GM12878 (cell line): ENCODE measurements around the gene PI4K2A. TPM values are rescaled to one million over a fixed set of nuclear protein-coding genes. Genes with fewer than 3 reads are reported as not detected.

Source experiments
- ATAC-seq: fragments of 200-7000 bp; cut with Tn5 transposase; 3 replicates; pipeline ENCODE4 v1.9.1; 2020; ENCODE audit warnings: mild to moderate bottlenecking, moderate library complexity
- BruUV-seq: library from RNA; stranded (reverse); fragments of 400-500 nt; replicated peaks from 2 replicates; lab custom pipeline; 2021; lab: Mats Ljungman, UMichigan
- CTCF ChIA-PET: fragments of 300-600 bp; sonication (Branson Sonifier 250); formaldehyde crosslinking; extraction: SDS; loops from one replicate; lab custom pipeline; 2021; ENCODE audit warnings: inconsistent platforms; lab: Yijun Ruan, JAX
- POLR2A ChIA-PET: fragments of 350-600 bp; formaldehyde crosslinking; extraction: SDS; loops from one replicate; lab custom pipeline; 2021; ENCODE audit warnings: inconsistent platforms; lab: Charles Lee
- RAD21 ChIA-PET: fragments of 300-600 bp; sonication (Branson Sonifier 250); formaldehyde crosslinking; loops from one replicate; lab custom pipeline; 2023; ENCODE audit warnings: antibody characterized with exemption; ENCODE audit not compliant: unreplicated experiment; lab: Charles Lee
- SMC1A ChIA-PET: fragments of 300-600 bp; sonication (Branson Sonifier 250); formaldehyde crosslinking; loops from one replicate; lab custom pipeline; 2023; ENCODE audit not compliant: unreplicated experiment, uncharacterized antibody; lab: Charles Lee
- DNase-seq: peaks from one replicate; pipeline ENCODE4 v3.0.0-alpha.2; 2011; ENCODE audit warnings: low read depth, low spot score
- FAIRE-seq: peaks from 3 replicates; lab custom pipeline; 2011; peaks lifted over from hg19 to GRCh38; lab: Jason Lieb, UNC
- H2AFZ ChIP-seq: 2 replicates; pipeline ENCODE4 v1.6.0; 2011; ENCODE audit warnings: low read depth, low read length, control low read depth; ENCODE audit not compliant: control insufficient read depth
- H3K27ac ChIP-seq: 2 replicates; pipeline ENCODE4 v1.5.1; 2011; ENCODE audit warnings: control low read depth; ENCODE audit not compliant: control insufficient read depth, insufficient read depth
- H3K27me3 ChIP-seq, 2 experiments: replicated peaks in 1 of 2; 2 replicates each; pipeline versions ENCODE4 v1.6.0 to v1.6.1; 2011; ENCODE audit warnings: low read length in 1 of 2; ENCODE audit not compliant: control insufficient read depth in 2 of 2, insufficient read depth in 2 of 2
- H3K36me3 ChIP-seq, 2 experiments: 2 replicates each; pipeline ENCODE4 v1.5.1; 2011; ENCODE audit warnings: low read length in 1 of 2; ENCODE audit not compliant: control insufficient read depth in 2 of 2, insufficient read depth in 2 of 2
- H3K4me1 ChIP-seq: 2 replicates; pipeline ENCODE4 v1.6.1; 2011; ENCODE audit warnings: mild to moderate bottlenecking, low read length, moderate library complexity, mixed read lengths; ENCODE audit not compliant: control insufficient read depth, insufficient read depth
- H3K4me2 ChIP-seq: 2 replicates; pipeline ENCODE4 v1.6.0; 2011; ENCODE audit warnings: control low read depth; ENCODE audit not compliant: control insufficient read depth, insufficient read depth
- H3K4me3 ChIP-seq: fragments of 200-600 bp; sonication (generic); 2 replicates; pipeline ENCODE4 v1.5.1; 2016
- H3K79me2 ChIP-seq: 2 replicates; pipeline ENCODE4 v1.6.0; 2011; ENCODE audit warnings: low read length; ENCODE audit not compliant: control insufficient read depth, insufficient read depth
- H3K9ac ChIP-seq: 2 replicates; pipeline ENCODE4 v1.8.0; 2011; ENCODE audit warnings: low read length, control low read depth, mixed read lengths; ENCODE audit not compliant: control insufficient read depth, insufficient read depth
- H3K9me3 ChIP-seq: replicated peaks from 3 replicates; pipeline ENCODE4 v1.5.1; 2011; ENCODE audit warnings: mild to moderate bottlenecking, low read length; ENCODE audit not compliant: control insufficient read depth, insufficient read depth
- H4K20me1 ChIP-seq: 2 replicates; pipeline ENCODE4 v1.6.0; 2011; ENCODE audit not compliant: control insufficient read depth, insufficient read depth
- ASH2L ChIP-seq: fragments of 300-600, 200-600 bp; sonication (generic); IDR thresholded peaks from 2 replicates; pipeline ENCODE4 v1.6.1; 2017; ENCODE audit warnings: low read depth, mild to moderate bottlenecking, borderline replicate concordance
- ATF7 ChIP-seq: fragments of 450-650 bp; IDR thresholded peaks from 2 replicates; pipeline ENCODE4 v1.6.1; 2016; ENCODE audit warnings: low read depth, mild to moderate bottlenecking
- BMI1 ChIP-seq: fragments of 450-650 bp; IDR thresholded peaks from 2 replicates; pipeline ENCODE4 v1.6.1; 2016; ENCODE audit warnings: mild to moderate bottlenecking, moderate library complexity, borderline replicate concordance
- CREB1 ChIP-seq: IDR thresholded peaks from 2 replicates; pipeline ENCODE4 v1.6.1; 2012; ENCODE audit warnings: low read depth, mild to moderate bottlenecking, inconsistent platforms
- DPF2 ChIP-seq: fragments of 450-650 bp; IDR thresholded peaks from 2 replicates; pipeline ENCODE4 v1.6.1; 2017; ENCODE audit warnings: mild to moderate bottlenecking
- EP300 ChIP-seq, 2 experiments: fragments of 150-350 bp in 1 of 2; IDR thresholded peaks; 2 replicates each; pipeline ENCODE4 v1.6.1; 2011 to 2012; ENCODE audit warnings: low read depth in 2 of 2, low read length in 2 of 2, borderline replicate concordance in 1 of 2, improper control_type of control experiment in 1 of 2, inconsistent platforms in 1 of 2; ENCODE audit not compliant: control insufficient read depth in 1 of 2
- HCFC1 ChIP-seq: fragments of 150-350 bp; IDR thresholded peaks from 2 replicates; pipeline ENCODE4 v1.6.1; 2014; ENCODE audit warnings: low read length
- JUNB ChIP-seq: IDR thresholded peaks from 2 replicates; pipeline ENCODE4 v1.6.1; 2016; ENCODE audit warnings: antibody characterized with exemption, mild to moderate bottlenecking
- MYC ChIP-seq: IDR thresholded peaks from 2 replicates; pipeline ENCODE4 v1.6.1; 2011; ENCODE audit warnings: mild to moderate bottlenecking, low read length, moderate library complexity, inconsistent platforms; ENCODE audit not compliant: insufficient read depth, insufficient replicate concordance, insufficient read length, severe bottlenecking
- NR2C1 ChIP-seq: fragments of 450-650 bp; IDR thresholded peaks from 2 replicates; pipeline ENCODE4 v1.6.1; 2017; ENCODE audit warnings: antibody characterized with exemption, mild to moderate bottlenecking, moderate library complexity
- NR2C2 ChIP-seq: IDR thresholded peaks from 2 replicates; pipeline ENCODE4 v1.6.1; 2011; ENCODE audit warnings: borderline replicate concordance, low read depth; ENCODE audit not compliant: control insufficient read depth, insufficient read length
- SMAD1 ChIP-seq: fragments of 450-650 bp; IDR thresholded peaks from 2 replicates; pipeline ENCODE4 v1.6.1; 2018; ENCODE audit warnings: mild to moderate bottlenecking, low read depth; ENCODE audit not compliant: partially characterized antibody
- TCF12 ChIP-seq: IDR thresholded peaks from 2 replicates; pipeline ENCODE4 v1.6.1; 2011; ENCODE audit warnings: low read depth, mild to moderate bottlenecking, low read length
- TCF7 ChIP-seq: IDR thresholded peaks from 2 replicates; pipeline ENCODE4 v1.6.1; 2014; ENCODE audit warnings: antibody characterized with exemption, borderline replicate concordance
- ZNF217 ChIP-seq: fragments of 450-650 bp; IDR thresholded peaks from 2 replicates; pipeline ENCODE4 v1.6.1; 2017; ENCODE audit warnings: antibody characterized with exemption, mild to moderate bottlenecking
- ZZZ3 ChIP-seq: IDR thresholded peaks from 2 replicates; pipeline ENCODE4 v1.6.1; 2011; ENCODE audit warnings: low read depth; ENCODE audit not compliant: control insufficient read depth, insufficient read length
- WGBS: methylation state at CpG from one replicate; pipeline ENCODE4 v1.1.6; 2016; ENCODE audit warnings: low lambda C conversion rate; ENCODE audit not compliant: insufficient replicate concordance, insufficient coverage; ENCODE audit errors: missing lambda C conversion rate; 5-methylcytosine and 5-hydroxymethylcytosine counted together
- in situ Hi-C: fragments of 300-500 bp; cut with MboI; formaldehyde crosslinking; loops from 9 replicates; pipeline ENCODE4 v1.14.3; 2018; ENCODE audit warnings: mixed read lengths
- intact Hi-C: fragments of 100-400 bp; cut with micrococcal nuclease; formaldehyde crosslinking; loops from one replicate; pipeline ENCODE4 v1.14.2; 2022; ENCODE audit not compliant: unreplicated experiment
- polyA plus RNA-seq, 11 experiments: library from polyadenylated mRNA; depleted of rRNA in 4 of 11; unstranded in 6 of 11; stranded (reverse) in 5 of 11; fragments of >200 nt; fragmentation: Nextera tagmentation in 4 of 11; fragmentation: Illumina TruSeq in 1 of 11; extraction: Ambion mirVana in 4 of 11; extraction: Trizol in 1 of 11; gene quantifications; 1 replicate in 1 of 11; 2 replicates in 10 of 11; pipeline versions ENCODE4 v1.2.1 to v1.2.3, GENCODE V29; 2011 to 2016; ENCODE audit warnings: inconsistent platforms in 2 of 11, missing spikeins in 2 of 11, low read depth in 1 of 11
- total RNA-seq, 4 experiments: library from RNA; depleted of rRNA in 3 of 4; stranded (reverse); fragments of >200 nt in 3 of 4; fragmentation: Illumina TruSeq in 1 of 4; extraction: Trizol in 1 of 4; gene quantifications; 2 replicates each; pipeline versions ENCODE4 v1.2.1 to v1.2.3, GENCODE V29; 2013 to 2021
- TF ChIP-seq, protein P1 (sequence below): IDR thresholded peaks from 2 replicates; pipeline ENCODE4 v1.6.1; 2011; ENCODE audit warnings: borderline replicate concordance, low read depth, mild to moderate bottlenecking, moderate library complexity, mixed read lengths, low read length; ENCODE audit not compliant: insufficient read depth; ENCODE audit errors: extremely low read length

PI4K2A gene
- total and polyA plus RNA-seq, 10 of the 15 experiments (the other 5 are each of a cell fraction or from before 2014, with no cell fraction given) = 1.5 to 14.5 (median 10.0) TPM

GRCh38 chr10:97724341-97724941 is 84.0 kb downstream of the PI4K2A start:
- Histone ChIP-seq H3K4me1 (no peaks in the 10 kb centered on the region), H3K9ac (no peak overlapping the region), H3K79me2 (no peaks in the 10 kb centered on the region), H4K20me1 (no peaks in the 10 kb centered on the region), H3K36me3 (no peaks in the 10 kb centered on the region), H3K27me3 (no peaks in the 10 kb centered on the region), H3K27ac (no peak overlapping the region), H3K4me3 (no peak overlapping the region), H2AFZ (no peak overlapping the region), H3K4me2 (no peak overlapping the region), H3K9me3 (no peaks in the 10 kb centered on the region; the same call in 2 of the 3 replicates)
- CTCF ChIA-PET = interaction anchor here (1.3 to 21.5 kb wide), 3 partner anchors 11 to 38 kb away, joined by 8 to 416 read pairs (median 26); partner anchors contain the start of genes AVPI1, MARVELD1 and ZFYVE27
- SMC1A ChIA-PET = interaction anchor here (0.8 to 1.6 kb wide), 8 partner anchors 11 to 33 kb away, joined by 3 to 6 read pairs (median 4); no protein-coding TSS in a partner anchor
- no TSS peak for BruUV-seq
- DNase-seq = no peak
- WGBS = 28% methylated on average over 5 of the region's 5 CpGs
- no peak for ATAC-seq
- FAIRE-seq = no peak
- RAD21 ChIA-PET = interaction anchor here (1.0 to 1.5 kb wide), 5 partner anchors 15 to 47 kb away, joined by 3 to 5 read pairs (median 3); partner anchors contain the start of gene AVPI1
- in situ Hi-C loops = no loop called here
- TF ChIP-seq NR2C1 (no peak), ATF7 (no peak), MYC (no peak), BMI1 (no peak), DPF2 (no peak), EP300 (IDR thresholded peaks at IDR 0.05; ENCODE audit: borderline replicate concordance in 1 of 2, control insufficient read depth in 1 of 2, low read depth in 2 of 2, low read length in 2 of 2) (no peak), TCF12 (no peak), NR2C2 (no peak), SMAD1 (no peak), HCFC1 (no peak), TCF7 (no peak), ASH2L (no peak), ZZZ3 (no peak), ZNF217 (no peak), CREB1 (no peak), JUNB (no peak)
- TF ChIP-seq, protein P1, sequence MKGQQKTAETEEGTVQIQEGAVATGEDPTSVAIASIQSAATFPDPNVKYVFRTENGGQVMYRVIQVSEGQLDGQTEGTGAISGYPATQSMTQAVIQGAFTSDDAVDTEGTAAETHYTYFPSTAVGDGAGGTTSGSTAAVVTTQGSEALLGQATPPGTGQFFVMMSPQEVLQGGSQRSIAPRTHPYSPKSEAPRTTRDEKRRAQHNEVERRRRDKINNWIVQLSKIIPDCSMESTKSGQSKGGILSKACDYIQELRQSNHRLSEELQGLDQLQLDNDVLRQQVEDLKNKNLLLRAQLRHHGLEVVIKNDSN = no peak
- intact Hi-C loops = no loop called here
- POLR2A ChIA-PET = interaction anchor here (1.3 kb wide), 1 partner anchor 10 kb away, joined by 4 read pairs; no protein-coding TSS in a partner anchor
